ENCODE data around the gene CACNA1C. TPM values are rescaled to one million over a fixed set of nuclear protein-coding genes. Genes with fewer than 3 reads are reported as not detected.
A peak's percentile ranks its signal among the peaks of the same experiment; 100 is the strongest.

CACNA1C gene
- total RNA-seq, 4 donors from 2014 or later = 9.7 to 42.1 (median 18.1) TPM

DNA sequence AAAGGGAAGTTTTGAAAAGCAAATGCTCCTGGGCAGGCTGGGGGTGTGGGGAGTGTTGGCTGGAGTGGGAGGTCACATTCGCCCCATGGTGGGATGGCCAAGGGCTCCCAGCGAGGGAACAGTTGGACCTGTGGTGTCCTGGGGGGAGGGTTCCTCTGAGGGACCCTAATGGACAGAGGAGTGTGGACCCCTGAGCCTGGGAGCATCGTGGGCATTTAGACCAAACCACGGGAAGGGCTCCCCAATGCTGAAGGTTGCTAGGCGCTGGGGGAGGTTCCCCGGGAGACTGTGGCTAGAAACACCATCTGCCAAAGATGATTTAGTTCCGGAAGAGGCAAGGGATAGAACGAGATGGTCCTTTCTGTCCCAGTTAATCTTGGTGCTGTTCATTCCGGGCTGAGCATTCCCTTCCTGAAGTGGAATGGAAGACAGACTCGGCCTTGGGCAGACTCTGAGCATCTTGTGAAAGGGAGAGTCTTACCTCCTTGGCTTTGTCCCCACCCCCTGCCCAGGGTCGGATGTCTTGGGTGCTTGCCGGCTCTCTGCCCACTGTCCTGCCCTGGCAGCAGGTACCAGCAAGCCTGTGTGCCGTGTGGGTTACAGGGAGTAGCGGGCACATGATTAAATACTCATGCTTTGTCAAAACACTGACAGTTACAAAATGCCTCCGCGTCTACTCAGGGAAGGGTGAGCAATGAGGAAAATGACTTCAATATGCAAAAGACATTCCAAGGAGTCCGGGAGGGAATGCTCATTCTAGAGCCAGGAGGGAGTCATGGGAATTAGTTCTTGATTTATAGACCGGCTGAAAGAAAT, 215.9 kb downstream of the CACNA1C start:
- Histone ChIP-seq H3K4me1 (peaks cover 0 to 31% (median 0%) of the 10 kb centered on the region in 4 donors), H3K36me3 (no peaks in the 10 kb centered on the region), H3K4me3 (no peak overlapping the region), H3K9me3 (no peaks in the 10 kb centered on the region), H3K27ac (peak overlapping the region in 3 of 4 donors; percentile 76 to 84 (median 82)), H3K27me3 (no peaks in the 10 kb centered on the region)
- no peak for TF ChIP-seq POLR2A (IDR thresholded peaks at IDR 0.05)
- DNase-seq = no peak

DNA sequence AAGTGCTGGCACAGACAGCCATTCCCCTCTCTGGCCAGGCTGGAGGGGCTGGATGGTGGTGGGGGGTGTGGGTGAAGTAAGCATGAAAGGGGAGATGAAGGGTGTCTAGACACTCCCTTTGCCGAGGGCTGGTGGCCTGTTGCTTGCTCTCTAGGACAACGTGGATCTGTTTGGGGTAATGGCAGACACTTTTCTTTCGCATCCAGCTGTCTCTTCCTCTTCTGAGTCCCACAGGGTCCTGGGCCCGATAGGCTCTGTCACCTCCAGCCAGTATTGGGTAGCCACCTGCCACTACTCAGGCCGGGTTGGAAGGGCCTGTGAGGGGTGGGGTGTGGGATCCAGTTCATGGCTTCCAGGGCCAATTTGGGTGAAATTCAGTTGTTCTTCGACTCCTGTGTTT, 218.1 kb downstream of the CACNA1C start:
- TF ChIP-seq, protein P1, sequence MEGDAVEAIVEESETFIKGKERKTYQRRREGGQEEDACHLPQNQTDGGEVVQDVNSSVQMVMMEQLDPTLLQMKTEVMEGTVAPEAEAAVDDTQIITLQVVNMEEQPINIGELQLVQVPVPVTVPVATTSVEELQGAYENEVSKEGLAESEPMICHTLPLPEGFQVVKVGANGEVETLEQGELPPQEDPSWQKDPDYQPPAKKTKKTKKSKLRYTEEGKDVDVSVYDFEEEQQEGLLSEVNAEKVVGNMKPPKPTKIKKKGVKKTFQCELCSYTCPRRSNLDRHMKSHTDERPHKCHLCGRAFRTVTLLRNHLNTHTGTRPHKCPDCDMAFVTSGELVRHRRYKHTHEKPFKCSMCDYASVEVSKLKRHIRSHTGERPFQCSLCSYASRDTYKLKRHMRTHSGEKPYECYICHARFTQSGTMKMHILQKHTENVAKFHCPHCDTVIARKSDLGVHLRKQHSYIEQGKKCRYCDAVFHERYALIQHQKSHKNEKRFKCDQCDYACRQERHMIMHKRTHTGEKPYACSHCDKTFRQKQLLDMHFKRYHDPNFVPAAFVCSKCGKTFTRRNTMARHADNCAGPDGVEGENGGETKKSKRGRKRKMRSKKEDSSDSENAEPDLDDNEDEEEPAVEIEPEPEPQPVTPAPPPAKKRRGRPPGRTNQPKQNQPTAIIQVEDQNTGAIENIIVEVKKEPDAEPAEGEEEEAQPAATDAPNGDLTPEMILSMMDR (IDR thresholded peaks at IDR 0.05) = no peak
- TF ChIP-seq POLR2A (IDR thresholded peaks at IDR 0.05) = no peak
- Histone ChIP-seq H3K4me3 (no peak overlapping the region), H3K27me3 (no peaks in the 10 kb centered on the region), H3K27ac (no peak overlapping the region), H3K36me3 (no peaks in the 10 kb centered on the region), H3K9me3 (no peaks in the 10 kb centered on the region), H3K4me1 (peaks cover 0 to 31% (median 0%) of the 10 kb centered on the region in 4 donors)
- DNase-seq = no peak

DNA sequence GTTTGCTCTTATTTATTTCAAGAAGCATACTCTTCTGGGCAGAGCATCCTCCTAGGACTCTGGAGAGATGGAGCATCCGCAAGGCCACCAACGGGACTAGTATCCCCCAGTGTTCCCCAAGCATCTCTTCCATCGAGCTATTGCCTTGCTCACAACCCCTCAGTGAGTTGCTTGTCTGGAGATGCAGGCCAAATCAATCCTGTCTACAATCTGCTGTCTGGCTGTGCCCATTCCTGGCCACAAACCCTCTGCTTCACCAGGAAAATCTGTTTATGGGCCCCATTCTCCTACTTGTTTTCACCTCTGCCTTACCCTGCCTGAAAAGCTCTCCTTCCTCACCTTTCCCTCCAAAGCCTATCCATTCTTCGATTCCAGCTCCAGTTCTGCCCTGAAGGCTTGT, 219.2 kb downstream of the CACNA1C start:
- H3K9me3 ChIP-seq = no peaks in the 10 kb centered on the region
- H3K36me3 ChIP-seq = no peaks in the 10 kb centered on the region
- no peak for TF ChIP-seq POLR2A (IDR thresholded peaks at IDR 0.05)
- TF ChIP-seq, protein P1 (IDR thresholded peaks at IDR 0.05) = no peak
- H3K4me3 ChIP-seq = no peak overlapping the region
- no peak for DNase-seq
- no peaks in the 10 kb centered on the region for H3K27me3 ChIP-seq
- no peak overlapping the region for H3K27ac ChIP-seq
- H3K4me1 ChIP-seq = peaks cover 0 to 24% (median 0%) of the 10 kb centered on the region in 4 donors

DNA sequence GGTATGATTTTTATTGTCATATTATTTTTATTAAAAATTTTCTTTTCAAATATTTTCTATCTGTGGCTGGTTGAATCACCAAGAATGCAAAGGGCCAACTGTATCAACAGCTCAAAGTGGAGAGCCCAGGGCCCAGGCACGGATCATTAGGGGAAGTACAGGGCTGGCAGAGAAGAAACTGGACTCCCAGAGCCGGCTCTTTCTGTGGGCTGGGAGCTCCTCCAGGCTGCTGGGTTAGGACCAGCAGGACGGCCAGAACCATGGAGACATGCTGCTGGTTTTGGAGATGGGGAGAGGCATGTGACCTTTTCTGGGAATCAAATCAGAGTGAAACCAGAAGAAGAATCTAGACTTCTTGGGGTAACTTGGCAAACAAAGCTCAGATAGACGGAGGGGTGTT, 220.5 kb downstream of the CACNA1C start:
- Histone ChIP-seq H3K4me3 (no peak overlapping the region), H3K27me3 (no peaks in the 10 kb centered on the region), H3K27ac (no peak overlapping the region), H3K9me3 (no peaks in the 10 kb centered on the region), H3K36me3 (no peaks in the 10 kb centered on the region), H3K4me1 (peaks cover 0 to 13% (median 0%) of the 10 kb centered on the region in 4 donors)
- TF ChIP-seq, protein P1 (IDR thresholded peaks at IDR 0.05) = peak in 1 of 6 experiments; percentile 5
- TF ChIP-seq POLR2A (IDR thresholded peaks at IDR 0.05) = no peak
- no peak for DNase-seq

DNA sequence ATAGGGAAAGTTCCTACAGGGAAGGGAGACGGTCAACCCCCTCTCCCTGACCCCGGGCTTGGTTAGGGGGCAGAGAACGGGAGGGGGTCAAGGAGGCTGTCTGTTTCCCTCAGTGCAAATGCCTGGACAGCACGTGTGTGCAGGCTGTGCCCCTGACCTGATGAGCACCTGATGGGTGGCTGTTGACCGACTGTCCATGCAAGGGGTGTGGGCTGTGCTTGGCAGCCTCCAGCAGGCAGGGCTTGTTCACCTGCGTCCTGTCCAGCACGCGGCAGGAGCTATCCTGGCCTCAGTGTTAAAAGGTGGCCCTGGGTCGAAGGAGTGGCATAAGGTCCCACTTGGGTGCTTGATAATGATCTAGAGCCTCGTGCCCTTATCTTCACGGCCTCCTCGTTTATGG, 221.0 kb downstream of the CACNA1C start:
- no peak overlapping the region for H3K27ac ChIP-seq
- TF ChIP-seq POLR2A (IDR thresholded peaks at IDR 0.05) = no peak
- TF ChIP-seq, protein P1 (IDR thresholded peaks at IDR 0.05) = no peak
- no peak overlapping the region for H3K4me3 ChIP-seq
- H3K36me3 ChIP-seq = no peaks in the 10 kb centered on the region
- H3K9me3 ChIP-seq = no peaks in the 10 kb centered on the region
- DNase-seq = no peak
- H3K4me1 ChIP-seq = peaks cover 0 to 8% (median 0%) of the 10 kb centered on the region in 4 donors
- H3K27me3 ChIP-seq = no peaks in the 10 kb centered on the region

DNA sequence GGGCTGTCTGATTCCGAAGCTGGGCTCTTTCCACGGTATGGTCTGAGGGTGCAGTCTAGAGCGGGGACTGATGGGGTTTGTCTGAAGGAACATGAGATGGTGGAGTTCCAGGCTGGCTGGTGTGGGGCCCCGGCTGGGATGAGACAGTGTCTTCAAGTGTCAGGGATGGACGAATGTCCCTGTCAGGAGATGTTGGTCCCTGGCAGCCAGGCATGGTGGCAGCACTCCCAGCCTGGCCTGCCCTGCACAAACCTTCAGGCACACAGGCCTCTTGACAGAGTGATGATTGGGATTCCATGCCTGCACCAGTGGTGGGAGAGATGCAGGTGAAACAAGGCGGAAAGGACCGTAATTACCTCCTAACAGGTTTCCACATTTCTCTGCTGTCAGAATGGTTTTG, 221.9 kb downstream of the CACNA1C start:
- TF ChIP-seq, protein P1 (IDR thresholded peaks at IDR 0.05) = no peak
- no peak for TF ChIP-seq POLR2A (IDR thresholded peaks at IDR 0.05)
- Histone ChIP-seq H3K9me3 (no peaks in the 10 kb centered on the region), H3K4me3 (no peak overlapping the region), H3K4me1 (peaks cover 0 to 5% (median 0%) of the 10 kb centered on the region in 4 donors), H3K36me3 (no peaks in the 10 kb centered on the region), H3K27me3 (no peaks in the 10 kb centered on the region), H3K27ac (no peak overlapping the region)
- no peak for DNase-seq
